ENCODE results near the gene SLC38A9.
"Not testable (repeated sequence)": the region's sequence is repeated elsewhere in the genome, so short reads cannot be mapped to it uniquely, and the experiment has no call there.

The SLC38A9 gene

DNA sequence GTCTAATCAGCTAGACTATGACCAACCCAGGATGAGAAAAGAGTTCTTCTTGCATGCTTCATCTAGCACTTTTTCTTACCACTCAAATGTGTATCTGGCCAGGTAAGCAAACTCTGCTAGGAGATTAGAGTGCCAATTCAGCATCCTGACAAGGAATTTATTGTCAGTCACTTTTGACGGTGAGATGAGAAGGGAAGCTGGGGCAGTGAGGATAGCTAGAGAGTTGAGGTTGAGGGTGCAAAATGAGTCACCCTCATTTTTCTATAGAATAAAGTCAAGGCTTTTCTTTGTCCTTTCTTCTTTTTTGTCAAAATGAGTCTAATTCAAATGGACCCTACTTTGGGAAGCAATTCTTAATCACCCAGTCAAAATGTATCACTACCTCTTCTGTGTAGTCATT, 102.7 kb downstream of the SLC38A9 start:
- DNase-seq (ENCODE audit: low spot score), result no peak

DNA sequence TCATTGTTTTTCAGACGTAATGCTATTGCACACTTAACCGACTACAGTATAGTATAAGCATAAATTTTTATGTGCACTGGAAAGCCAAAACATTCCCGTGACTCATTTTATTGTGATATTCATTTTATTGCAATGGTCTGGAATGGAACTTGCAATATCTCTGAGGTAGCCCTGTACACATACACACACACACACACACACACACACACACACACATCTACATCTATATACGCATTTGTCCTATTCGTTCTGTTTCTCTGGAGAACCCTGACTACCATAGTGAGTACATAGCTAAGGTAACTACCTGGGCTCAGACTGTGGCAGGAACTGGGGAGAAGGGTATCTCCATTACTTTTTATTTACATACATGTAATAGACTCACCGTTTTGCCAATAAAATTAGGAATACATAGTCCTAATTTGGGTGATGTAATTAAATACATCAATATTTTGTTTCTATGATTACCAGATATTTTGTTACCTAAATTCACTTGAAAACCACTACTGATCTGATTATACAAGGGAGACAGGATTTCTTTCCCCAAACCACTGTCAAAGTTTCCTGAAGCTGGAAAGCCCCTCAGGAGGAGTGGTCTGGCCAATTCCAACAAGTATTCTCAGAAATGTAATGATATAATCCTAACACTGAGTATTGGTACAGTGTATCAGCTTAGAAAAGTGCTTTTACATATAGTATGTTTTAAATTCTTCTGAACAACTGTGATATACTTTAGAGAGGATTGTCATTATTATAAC, 103.4 kb downstream of the SLC38A9 start:
- DNase-seq (ENCODE audit: low spot score), result no peak

DNA sequence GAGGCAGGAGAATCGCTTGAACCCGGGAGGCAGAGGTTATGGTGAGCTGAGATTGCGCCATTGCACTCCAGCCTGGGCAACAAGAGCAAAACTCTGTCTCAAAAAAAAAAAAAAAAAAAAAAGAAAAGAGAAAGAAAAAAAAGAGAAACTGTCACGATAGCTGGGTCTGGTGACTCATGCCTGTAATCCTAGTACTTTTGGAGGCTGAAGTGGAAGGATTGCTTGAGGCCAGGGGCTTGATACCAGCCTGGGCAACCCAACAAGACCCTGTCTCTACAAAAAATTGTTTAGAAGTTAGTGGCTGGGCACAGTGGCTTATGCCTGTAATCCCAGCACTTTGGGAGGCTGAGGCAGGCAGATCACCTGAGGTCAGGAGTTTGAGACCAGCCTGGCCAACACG, 104.8 kb downstream of the SLC38A9 start:
- DNase-seq (ENCODE audit: low spot score), result not testable (repeated sequence)

DNA sequence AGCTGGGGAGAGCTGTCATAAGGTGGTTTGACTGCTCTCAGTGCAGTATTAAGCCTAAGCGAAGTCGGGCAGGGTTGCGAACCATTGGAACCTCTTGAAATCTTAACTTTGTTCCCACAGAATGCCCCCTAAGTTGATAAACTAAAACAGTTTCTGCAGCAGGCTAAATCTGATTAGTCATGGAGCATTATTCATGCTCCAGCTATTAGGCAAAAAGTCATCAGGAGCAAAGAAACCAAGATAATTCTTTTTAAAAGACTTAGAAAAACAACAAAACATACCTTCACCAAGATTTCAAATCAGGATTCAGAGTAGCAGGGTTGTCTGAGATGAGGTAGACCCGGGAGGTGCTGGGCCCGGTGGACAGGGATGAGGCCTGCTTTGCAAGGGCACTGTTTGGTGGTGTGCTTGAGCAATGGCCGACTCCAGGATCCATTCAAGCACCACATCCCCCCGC, 107.5 kb downstream of the SLC38A9 start:
- DNase-seq (ENCODE audit: low spot score), result peak; percentile 47

DNA sequence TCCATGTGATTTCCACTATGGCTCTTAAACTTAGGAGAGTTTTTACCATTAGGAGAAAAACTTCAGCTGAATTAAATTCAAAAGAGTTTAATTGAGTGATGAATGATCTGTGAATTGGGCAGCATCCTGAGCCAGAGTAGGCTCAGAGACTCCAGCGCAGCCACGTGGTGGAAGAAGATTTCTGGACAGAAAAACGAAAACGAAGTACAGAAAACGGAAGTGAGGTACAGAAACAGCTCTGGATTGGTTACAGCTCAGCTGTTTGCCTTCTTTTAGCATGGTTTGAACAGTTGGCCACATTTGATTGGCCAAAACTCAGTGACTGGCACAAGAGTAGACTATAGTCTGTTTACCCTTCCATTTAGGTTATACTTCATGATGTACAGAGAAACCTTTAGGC, 108.2 kb downstream of the SLC38A9 start:
- peak; percentile 19 for DNase-seq (ENCODE audit: low spot score)

DNA sequence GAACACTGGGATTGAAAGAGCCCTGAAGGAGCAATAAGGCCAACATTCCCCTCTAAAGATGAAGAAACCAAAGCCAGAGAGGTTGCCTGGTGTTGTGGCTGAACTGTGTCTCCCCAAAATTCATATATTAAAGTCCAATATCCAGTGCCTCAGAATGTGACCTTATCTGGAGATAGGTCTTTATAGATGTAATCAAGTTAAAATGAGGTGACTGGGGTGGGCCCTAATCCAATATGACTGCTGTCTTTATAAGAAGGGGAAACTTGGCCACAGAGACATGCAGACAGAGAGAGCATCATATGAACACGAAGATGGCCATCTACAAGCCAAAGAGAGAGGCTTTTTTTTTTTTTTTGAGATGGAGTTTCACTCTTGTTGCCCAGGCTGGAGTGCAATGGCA, 110.5 kb downstream of the SLC38A9 start:
- no peak for DNase-seq (ENCODE audit: low spot score)

DNA sequence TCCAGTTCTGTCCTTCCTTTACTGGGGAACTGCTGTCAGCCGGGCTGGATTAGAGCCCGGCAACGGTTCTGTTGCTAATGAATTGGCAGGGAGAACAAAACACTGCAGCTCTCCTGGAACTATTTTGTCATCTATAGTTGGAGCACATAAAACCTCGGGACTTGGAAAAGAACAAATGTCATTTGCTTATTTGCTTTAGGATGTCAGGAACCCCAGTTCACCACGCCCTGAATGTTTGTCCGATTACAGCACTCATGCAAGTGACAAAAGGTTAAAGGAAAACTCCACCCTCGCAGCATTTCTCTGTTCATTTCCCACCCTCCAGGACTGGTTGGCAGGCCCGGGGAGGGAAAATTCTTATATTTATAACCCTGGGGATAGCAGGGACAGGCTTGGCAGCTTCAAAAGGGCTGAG, 110.9 kb downstream of the SLC38A9 start:
- DNase-seq (ENCODE audit: low spot score), result peak; percentile 79

DNA sequence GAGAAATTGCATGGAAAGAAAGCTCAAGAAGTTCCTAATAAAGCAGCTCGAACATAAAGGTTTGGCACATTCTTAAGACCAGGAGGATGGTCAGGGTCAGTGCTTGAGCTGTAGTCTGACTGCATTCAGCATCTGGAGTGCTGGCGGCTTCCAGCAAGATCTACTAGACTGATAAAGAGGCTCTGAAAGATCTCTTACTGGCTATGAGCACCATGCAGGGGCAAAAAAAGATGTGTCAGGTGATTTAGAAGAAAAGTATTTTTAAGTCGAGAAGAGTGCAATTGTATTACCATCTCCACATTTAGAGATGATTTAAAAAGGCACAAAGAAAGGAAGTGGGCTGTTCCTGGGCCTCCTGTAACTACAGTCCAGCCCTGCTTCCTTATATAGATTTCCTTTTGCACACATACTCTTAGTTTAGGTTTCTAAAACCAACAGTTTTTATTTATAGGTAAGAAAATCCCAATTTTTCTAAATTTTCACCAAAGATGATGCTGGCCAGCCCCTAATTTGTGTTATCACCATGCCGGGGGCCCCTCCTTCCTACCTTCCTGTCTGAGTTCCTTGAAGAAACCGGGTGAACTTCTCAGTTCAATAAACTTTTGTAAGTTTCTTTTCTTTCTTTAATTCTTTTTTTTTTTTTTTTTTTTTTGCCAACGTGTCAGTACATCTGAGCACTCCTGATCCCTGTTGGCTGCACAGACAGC, 111.5 kb downstream of the SLC38A9 start:
- peak; percentile 42 for DNase-seq (ENCODE audit: low spot score)

DNA sequence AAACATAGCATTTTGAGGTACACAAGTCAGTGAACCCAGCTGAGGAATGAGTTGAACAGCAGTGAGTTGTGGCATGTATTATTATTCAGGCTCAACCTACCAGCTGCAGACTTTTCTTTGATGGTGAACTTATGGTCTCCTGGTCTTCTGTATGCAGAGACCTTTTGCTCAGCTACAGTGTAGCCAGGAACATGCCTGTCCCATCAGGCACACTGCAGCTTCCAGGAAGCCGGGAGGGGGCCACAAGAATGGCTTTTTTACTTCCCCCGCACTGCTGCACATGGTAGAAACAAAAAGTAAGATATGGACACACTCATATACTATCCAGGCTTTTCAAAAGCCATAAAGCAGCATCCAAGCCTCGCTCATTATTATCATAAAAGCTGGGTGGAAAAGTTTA, 112.0 kb downstream of the SLC38A9 start:
- DNase-seq (ENCODE audit: low spot score), result no peak

DNA sequence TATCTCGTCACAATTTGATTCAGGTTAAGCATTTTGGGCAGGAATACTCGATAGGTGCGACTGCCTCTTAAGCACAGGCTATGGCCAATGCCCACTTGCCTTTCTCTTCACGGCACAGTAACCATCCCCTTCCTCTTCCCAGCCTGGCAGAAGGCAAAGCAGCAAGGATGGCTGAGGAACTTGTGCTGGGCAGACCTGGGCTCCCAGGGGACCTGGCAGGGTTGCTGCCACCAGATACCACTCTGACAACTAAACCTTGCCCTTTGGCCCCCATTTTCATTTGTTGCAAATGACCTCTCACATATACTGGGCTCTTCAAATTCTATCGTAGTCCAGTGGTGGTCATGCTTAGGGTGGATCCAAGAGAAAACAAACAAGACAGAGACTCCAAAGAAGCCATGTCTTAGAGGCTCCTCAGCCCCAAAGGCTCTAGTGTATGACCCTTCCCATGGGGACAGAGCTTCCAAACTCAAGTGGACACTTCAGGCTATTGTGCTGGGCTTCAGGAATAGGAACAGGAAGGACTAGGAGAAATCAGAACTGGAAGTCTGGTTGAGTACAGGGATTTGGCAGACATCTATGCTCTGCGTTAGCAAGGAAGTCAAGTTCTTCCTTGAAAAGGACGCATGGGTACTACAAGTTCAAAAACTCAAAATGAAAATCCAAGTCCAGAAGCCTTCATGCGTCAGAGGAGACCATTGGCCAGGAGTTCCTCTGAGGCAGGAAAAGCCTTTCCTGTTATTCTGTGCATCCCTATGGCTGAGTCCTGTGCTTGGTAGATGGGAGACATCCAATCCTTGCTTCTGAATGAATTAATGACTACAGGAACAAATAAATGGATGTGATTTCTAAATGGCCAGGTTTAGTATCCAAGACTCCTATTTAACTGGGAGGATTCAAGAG, 112.7 kb downstream of the SLC38A9 start:
- no peak for DNase-seq (ENCODE audit: low spot score)

DNA sequence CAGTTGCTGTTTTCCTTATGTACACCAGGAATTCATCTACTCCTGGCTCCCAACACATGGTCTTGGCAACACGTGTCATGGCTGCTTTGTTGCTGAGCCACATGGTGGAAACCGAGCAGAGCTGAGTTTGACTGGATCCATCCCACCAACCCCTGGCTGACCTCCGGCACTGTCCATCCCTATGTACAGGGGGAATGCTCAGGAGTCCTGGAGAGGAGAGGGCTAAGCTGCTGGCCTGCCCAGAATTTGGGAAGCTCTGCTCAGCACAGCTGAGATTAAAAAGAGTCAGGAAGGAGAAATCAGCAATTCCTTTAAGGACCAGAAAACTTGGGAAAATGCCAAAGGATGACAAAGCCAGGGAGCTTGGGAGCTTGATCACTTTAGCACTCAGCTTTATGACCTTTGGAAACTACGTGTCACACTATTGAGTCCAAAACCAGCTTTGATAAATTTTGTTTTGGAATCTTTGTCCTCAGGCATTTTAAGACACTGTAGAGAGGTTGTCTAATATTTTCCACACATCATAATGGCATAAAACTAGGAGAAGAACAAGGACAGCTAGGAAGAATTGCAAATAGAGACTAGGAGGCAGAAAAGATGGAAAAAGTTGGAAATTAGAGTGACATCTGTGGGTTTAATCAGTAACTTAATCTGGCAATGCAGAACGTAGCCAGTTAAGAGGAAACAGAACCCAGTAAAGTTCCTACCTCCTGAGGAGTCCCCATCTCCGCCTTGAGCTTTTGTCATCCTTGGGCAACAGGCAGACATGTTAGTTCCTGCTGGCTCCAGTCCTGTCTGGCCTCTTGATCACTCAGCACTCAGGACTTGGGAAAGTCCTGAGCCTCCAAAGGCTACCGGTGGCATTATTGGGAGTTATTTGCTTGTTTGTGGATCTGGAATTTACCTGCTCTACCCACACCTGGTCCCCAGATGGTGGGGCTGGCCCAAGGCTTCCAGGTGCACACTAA, 114.8 kb downstream of the SLC38A9 start:
- peak; percentile 76 for DNase-seq (ENCODE audit: low spot score)

DNA sequence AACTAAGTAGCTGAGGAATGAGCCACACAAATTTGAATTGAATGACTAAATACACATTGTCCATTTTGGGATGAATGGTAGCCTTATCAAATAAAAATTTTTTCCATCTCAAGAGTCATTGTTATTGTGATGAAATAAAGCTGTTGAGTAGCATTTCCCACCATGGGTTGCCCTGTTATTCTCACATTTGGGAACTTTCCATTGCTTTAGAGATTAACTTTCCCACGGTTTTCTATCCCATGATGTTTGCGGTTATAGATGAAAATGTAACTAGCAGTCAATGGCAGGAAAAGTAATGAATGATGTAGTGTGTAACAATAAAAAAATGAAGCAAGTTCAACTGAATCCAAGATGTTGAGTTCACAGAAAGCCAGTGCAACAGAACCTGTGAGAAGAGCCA, 117.5 kb downstream of the SLC38A9 start:
- no peak for DNase-seq (ENCODE audit: low spot score)

DNA sequence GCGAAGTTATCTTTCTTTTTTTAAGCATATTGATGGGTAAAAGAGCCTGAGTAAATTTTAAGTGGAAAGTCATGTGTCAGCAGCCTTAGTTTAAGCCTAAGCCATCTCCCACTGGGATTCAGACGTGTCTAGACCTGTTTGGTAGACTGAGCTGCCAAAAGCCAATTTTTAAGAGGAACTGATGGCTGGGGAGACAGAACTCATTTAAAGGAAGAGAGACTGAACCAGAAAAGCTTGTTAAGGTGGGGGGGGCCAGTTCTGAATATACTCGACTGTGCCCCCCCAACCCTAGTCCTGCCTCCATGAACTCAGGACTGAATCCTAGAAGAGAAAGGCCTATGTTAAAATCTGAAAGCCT, 119.0 kb downstream of the SLC38A9 start:
- DNase-seq (ENCODE audit: low spot score), result no peak

DNA sequence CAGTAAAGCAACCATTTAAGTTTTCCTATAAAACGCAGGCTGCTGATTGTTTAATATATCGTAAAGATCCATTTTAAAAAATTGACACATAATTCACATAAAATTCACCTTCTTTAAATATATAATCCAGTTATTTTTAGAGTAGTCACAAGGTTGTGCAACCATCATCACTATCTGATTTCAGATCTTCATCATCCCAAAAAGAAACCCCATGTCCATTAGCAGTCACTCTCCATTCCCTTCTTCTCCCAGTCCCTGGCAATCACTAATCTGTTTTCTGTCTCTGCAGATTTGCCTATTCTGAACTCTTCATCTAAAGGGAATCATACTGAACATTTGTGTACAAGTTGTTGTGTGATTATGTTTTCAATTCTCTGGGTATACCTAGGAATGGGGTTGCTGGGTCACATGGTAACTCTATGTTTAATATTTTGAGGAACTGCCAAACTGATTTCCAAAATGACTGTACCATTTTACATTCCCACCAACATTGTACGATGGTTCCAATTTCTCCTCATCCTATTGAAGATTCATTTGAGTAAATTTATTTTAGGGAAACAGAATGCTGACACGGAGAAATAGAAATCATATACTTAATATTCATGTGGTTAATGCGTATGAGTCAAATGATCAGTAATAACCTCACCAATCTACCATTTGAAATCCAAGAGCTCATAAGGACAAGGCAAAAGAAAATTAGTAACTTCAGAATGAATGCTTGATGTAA, 119.6 kb downstream of the SLC38A9 start:
- no peak for DNase-seq (ENCODE audit: low spot score)

DNA sequence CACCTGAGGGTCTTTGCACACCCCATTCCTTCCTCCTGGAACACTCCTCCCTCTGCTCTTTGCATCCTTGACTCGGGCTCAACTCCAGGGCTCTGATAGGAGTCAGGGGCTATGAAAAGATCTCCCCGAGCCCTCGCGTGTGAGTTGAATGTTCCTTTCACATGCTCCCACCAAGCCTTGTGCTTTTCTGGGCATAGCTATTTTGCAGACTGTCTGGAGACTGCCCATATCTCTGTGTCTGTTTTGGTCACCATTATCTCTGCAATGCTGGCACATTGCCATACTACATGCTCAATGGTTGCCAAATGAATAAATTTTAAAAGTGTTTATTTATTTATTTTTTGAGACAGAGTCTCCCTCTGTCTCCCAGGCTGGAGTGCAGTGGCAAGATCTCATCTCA, 120.4 kb downstream of the SLC38A9 start:
- no peak for DNase-seq (ENCODE audit: low spot score)

DNA sequence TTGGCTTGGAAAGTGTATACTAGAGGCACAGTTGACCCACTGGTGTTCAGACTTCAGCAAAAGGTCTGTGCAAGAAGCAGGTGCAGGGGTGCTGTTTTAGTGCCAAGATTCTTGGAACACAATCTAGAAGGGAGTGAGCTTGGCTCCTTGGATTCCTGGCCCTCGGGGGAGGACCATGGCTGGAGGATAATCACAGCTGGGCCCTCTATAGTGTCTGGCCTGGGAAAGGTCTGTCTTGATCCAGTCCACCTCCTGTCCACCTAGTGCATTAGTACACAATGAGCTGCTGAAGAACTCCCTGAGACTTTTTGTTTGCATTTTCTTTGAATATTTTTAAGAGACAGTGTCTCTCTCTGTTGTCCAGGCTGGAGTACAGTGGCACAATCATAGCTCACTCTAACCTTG, 126.9 kb downstream of the SLC38A9 start:
- DNase-seq (ENCODE audit: low spot score), result no peak

DNA sequence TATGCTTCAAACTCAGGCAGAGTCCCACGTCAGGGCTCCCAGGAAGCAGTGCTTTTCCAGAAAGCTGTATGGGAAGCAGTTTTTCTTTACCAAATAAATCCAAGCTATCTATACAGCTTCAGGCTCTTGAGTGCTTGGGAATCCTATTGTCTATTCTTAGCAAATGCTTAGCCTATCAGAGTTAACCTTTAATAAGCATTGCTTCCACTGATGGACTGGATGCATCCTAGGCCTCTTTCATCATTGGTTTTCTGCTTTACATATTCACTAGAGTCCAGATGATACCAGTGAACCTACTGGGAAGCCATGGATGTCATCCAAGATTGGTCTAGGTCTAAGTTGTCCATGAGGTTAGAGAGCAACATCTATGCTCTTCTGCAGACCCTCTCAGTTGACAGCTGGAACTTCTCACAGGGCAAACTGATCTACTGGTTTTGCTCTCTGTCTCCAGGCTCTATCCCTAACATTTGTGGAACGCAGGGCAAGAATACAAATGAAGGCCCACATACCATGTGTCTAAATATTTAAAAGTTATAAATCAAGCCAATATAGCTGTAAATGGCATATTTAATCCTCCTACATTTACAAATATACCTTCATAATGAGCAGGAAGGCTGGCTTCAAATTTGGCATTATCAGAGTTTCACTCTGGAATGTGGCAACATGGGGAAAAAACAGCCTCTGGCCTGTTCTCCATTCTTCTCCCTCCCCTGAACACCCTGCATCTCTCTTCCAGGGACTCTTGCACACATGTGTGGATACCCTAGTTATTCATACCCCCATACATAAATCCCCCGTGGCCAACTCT, 127.5 kb downstream of the SLC38A9 start:
- no peak for DNase-seq (ENCODE audit: low spot score)

DNA sequence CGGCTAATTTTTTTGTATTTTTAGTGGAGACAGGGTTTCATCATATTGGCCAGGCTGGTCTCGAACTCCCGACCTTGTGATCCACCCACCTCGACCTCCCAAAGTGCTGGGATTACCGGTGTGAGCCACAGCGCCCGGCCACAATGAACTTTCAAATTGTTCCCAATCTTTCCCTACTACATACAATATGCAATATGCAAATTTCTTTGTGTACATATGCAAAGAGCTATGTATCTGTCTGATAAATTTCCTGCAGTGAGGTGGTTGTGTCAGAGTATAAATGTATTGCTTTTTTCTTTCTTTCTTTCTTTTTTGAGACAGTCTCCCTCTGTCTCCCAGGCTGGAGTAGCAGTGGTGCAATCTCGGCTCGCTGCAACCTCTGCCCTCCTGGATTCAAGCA, 128.5 kb downstream of the SLC38A9 start:
- DNase-seq (ENCODE audit: low spot score), result no peak

DNA sequence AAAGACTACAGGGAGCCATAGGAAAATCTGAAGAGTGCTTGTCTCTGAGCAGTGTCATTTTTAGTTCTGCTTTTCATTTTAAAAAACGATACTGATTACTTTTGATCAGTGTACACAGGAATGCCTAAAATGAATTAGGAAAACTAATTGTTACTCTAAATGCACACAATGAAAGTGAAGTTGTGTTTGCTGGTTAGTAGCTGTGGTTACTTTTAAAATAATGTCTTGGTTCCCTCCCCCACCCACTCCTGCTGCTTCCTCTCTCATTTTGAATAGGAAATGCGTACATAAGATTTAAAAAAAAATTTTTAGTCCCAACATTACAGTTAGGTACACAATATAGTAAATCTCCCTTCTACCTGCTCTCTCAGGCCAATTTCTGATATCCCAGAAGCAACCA, 129.9 kb downstream of the SLC38A9 start:
- no peak for DNase-seq (ENCODE audit: low spot score)

DNA sequence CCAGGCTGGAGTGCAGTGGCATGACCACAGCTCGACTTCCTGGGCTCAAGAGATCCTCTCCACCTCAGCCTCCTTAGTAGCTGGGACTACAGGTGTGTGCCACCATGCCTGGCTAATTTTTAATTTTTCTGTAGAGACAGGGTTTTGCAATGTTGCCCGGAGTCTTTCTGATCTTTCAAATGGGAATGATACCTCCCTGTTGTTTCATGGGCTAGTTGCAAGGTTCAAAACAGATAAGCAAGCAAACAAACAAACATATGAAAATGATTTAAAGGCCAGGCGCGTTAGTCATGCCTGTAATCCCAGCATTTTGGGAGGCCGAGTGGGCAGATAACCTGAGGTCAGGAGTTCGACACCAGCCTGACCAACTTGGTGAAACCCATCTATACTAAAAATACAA, 132.1 kb downstream of the SLC38A9 start:
- DNase-seq (ENCODE audit: low spot score), result no peak

All from AG08395 (cell line).